OCI-LY1 (cell line): ENCODE data around the gene FAH.

Source experiments
- EZH2 ChIP-seq: fragments of 200-600 bp; sonication (generic), shearing (Covaris generic); IDR thresholded peaks from 2 replicates; pipeline ENCODE4 v1.8.0; 2017; ENCODE audit warnings: borderline replicate concordance, mixed run types, mild to moderate bottlenecking, antibody characterized with exemption, low read length, moderate library complexity, mixed read lengths
- TF ChIP-seq, protein P1 (sequence below): fragments of 200-600 bp; sonication (generic), shearing (Covaris generic); IDR thresholded peaks from 2 replicates; pipeline ENCODE4 v1.5.1; 2017; ENCODE audit warnings: mild to moderate bottlenecking, antibody characterized with exemption, low read length, moderate library complexity, mixed read lengths

DNA sequence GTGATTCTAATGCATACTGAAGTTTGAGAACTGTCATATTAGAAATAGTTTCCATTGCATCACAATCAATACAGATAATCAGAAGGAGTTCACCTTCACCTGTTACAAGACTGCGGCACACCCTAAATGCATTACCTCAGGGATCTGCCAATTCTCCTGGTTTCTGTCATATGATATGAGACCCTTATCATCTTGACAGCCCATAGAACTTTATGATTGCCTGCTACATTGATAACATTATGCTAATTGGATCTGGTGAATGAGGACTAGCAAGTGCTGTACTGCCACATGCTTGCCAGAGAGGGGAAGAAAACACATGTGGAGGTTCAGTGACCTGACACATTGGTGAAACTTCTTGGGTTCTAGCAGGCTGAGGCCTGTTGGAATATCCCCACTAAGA lies 41.4 kb downstream of the FAH start:
- TF ChIP-seq, protein P1, sequence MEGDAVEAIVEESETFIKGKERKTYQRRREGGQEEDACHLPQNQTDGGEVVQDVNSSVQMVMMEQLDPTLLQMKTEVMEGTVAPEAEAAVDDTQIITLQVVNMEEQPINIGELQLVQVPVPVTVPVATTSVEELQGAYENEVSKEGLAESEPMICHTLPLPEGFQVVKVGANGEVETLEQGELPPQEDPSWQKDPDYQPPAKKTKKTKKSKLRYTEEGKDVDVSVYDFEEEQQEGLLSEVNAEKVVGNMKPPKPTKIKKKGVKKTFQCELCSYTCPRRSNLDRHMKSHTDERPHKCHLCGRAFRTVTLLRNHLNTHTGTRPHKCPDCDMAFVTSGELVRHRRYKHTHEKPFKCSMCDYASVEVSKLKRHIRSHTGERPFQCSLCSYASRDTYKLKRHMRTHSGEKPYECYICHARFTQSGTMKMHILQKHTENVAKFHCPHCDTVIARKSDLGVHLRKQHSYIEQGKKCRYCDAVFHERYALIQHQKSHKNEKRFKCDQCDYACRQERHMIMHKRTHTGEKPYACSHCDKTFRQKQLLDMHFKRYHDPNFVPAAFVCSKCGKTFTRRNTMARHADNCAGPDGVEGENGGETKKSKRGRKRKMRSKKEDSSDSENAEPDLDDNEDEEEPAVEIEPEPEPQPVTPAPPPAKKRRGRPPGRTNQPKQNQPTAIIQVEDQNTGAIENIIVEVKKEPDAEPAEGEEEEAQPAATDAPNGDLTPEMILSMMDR, result no peak
- no peak for TF ChIP-seq EZH2
